NCI-H1694 (cell line): ENCODE results near the gene SMARCC1.
"Not testable (repeated sequence)": the region's sequence is repeated elsewhere in the genome, so short reads cannot be mapped to it uniquely, and the experiment has no call there.

ENCODE experiments used
- DNase-seq: peaks from one replicate; lab custom pipeline; 2025; lab: John Stamatoyannopoulos, UW

Gene SMARCC1

GRCh38 chr3:47781685-47782445, at the start of gene SMARCC1:
TSS of gene SMARCC1 (minus strand) at chr3:47781893. CDS start at chr3:47781797, 96 bp downstream.
- DNase-seq: peak; percentile 54

GRCh38 chr3:47829482-47829881, 47.8 kb upstream of the SMARCC1 start:
- not testable (repeated sequence) for DNase-seq

GRCh38 chr3:47825590-47825989, 43.9 kb upstream of the SMARCC1 start:
- no peak for DNase-seq

GRCh38 chr3:47824541-47825473, 43.1 kb upstream of the SMARCC1 start:
- DNase-seq: peak; percentile 3

- DNase-seq: no peak
These were observed 35.9 kb upstream of the SMARCC1 start for GRCh38 chr3:47817609-47818008.

- DNase-seq: no peak
These were observed 32.0 kb upstream of the SMARCC1 start for GRCh38 chr3:47813551-47814177.

- no peak for DNase-seq
These were observed 22.9 kb upstream of the SMARCC1 start for GRCh38 chr3:47804577-47804976.

- no peak for DNase-seq
These were observed 21.9 kb upstream of the SMARCC1 start for GRCh38 chr3:47803480-47804025.

GRCh38 chr3:47802734-47803479, 21.2 kb upstream of the SMARCC1 start, which contains the start of gene DHX30:
TSS of gene DHX30 (plus strand) at chr3:47803138. CDS start at chr3:47810684, 7,546 bp downstream.
- DNase-seq: no peak

GRCh38 chr3:47799733-47800132, 18.0 kb upstream of the SMARCC1 start:
- DNase-seq: no peak

GRCh38 chr3:47794544-47794943, 12.9 kb upstream of the SMARCC1 start:
- no peak for DNase-seq

GRCh38 chr3:47792699-47793098, 11.0 kb upstream of the SMARCC1 start:
- no peak for DNase-seq

GRCh38 chr3:47791193-47791855, 9.6 kb upstream of the SMARCC1 start:
- DNase-seq: no peak

- DNase-seq: no peak
These were observed 2.0 kb upstream of the SMARCC1 start for GRCh38 chr3:47783673-47784072.

- DNase-seq: no peak
These were observed 984 bp upstream of the SMARCC1 start for GRCh38 chr3:47782446-47783308.

- no peak for DNase-seq
These were observed 680 bp downstream of the SMARCC1 start for GRCh38 chr3:47780741-47781684.

- DNase-seq: no peak
These were observed 2.9 kb downstream of the SMARCC1 start for GRCh38 chr3:47778746-47779145.

GRCh38 chr3:47772788-47773187, 8.9 kb downstream of the SMARCC1 start:
- DNase-seq: no peak

- no peak for DNase-seq
These were observed 9.6 kb downstream of the SMARCC1 start for GRCh38 chr3:47772047-47772446.
